ENCODE data around the gene COL26A1. TPM values are rescaled to one million over a fixed set of nuclear protein-coding genes. Genes with fewer than 3 reads are reported as not detected.

COL26A1 gene
- total RNA-seq, 1 experiment from 2014 or later = not detected

- no peak overlapping the region for H3K27ac ChIP-seq (ENCODE audit: low read length)
- intact Hi-C loops (cut with micrococcal nuclease) = no loop called here
- no peaks in the 10 kb centered on the region for H3F3A ChIP-seq (ENCODE audit: low read length, unreplicated experiment)
- H3K9ac ChIP-seq (ENCODE audit: low read length) = no peak overlapping the region
- H3K4me1 ChIP-seq (ENCODE audit: insufficient read depth, low read length) = no peaks in the 10 kb centered on the region
- no peaks in the 10 kb centered on the region for H3K9me2 ChIP-seq (replicated peaks; ENCODE audit: low read length)
- ChIA-PET POLR2A (ENCODE audit: unreplicated experiment) (interaction anchor here (0.6 kb wide), 1 partner anchor 13 kb away, joined by 5 read pairs; no protein-coding TSS in a partner anchor), CTCF (interaction anchor here (0.6 kb wide), 3 partner anchors 58 to 455 kb away, joined by 3 to 6 read pairs (median 3); no protein-coding TSS in a partner anchor)
- no peak for DNase-seq
- H3K79me2 ChIP-seq (ENCODE audit: low read length) = no peaks in the 10 kb centered on the region
- H3K9me3 ChIP-seq (ENCODE audit: low read length) = no peaks in the 10 kb centered on the region
- ATAC-seq = no peak
- no TSS peak for BruUV-seq (replicated peaks)
- H3K36me3 ChIP-seq (ENCODE audit: low read depth, low read length) = no peaks in the 10 kb centered on the region
- TF ChIP-seq CTCF (conservative IDR thresholded peaks at IDR 0.05; ENCODE audit: low read depth, low read length) = no peak
- TF ChIP-seq EZH2 (IDR thresholded peaks at IDR 0.05; ENCODE audit: low read length, unreplicated experiment) = no peak
- no peak for TF ChIP-seq EZH2phosphoT487 (IDR thresholded peaks at IDR 0.05; ENCODE audit: borderline replicate concordance, low read length)
- H2AFZ ChIP-seq (ENCODE audit: low read length) = no peak overlapping the region
- no peak overlapping the region for H3K4me3 ChIP-seq (ENCODE audit: low read length)
- H4K20me1 ChIP-seq (ENCODE audit: low read length) = no peaks in the 10 kb centered on the region
- no peak overlapping the region for H3K4me2 ChIP-seq (ENCODE audit: low read length)
- H3K27me3 ChIP-seq (ENCODE audit: low read length) = no peaks in the 10 kb centered on the region
Observed at GRCh38 chr7:101386177-101386557, 23.5 kb downstream of the COL26A1 start.

- ChIA-PET CTCF (interaction anchor here (0.7 kb wide), 1 partner anchor 26 kb away, joined by 3 read pairs; no protein-coding TSS in a partner anchor), POLR2A (ENCODE audit: unreplicated experiment) (no interaction called here)
Observed at GRCh38 chr7:101386558-101387231, 24.0 kb downstream of the COL26A1 start.

More at GRCh38 chr7:101386558-101387231, 24.0 kb downstream of the COL26A1 start:
- TF ChIP-seq EZH2phosphoT487 (IDR thresholded peaks at IDR 0.05; ENCODE audit: borderline replicate concordance, low read length) (no peak), EZH2 (IDR thresholded peaks at IDR 0.05; ENCODE audit: low read length, unreplicated experiment) (no peak), CTCF (conservative IDR thresholded peaks at IDR 0.05; ENCODE audit: low read depth, low read length) (no peak)
- no peaks in the 10 kb centered on the region for H4K20me1 ChIP-seq (ENCODE audit: low read length)
- no peak overlapping the region for H3K9ac ChIP-seq (ENCODE audit: low read length)
- H3K4me2 ChIP-seq (ENCODE audit: low read length) = peak overlapping the region; percentile 67
- H3K27ac ChIP-seq (ENCODE audit: low read length) = no peak overlapping the region
- H3K9me3 ChIP-seq (ENCODE audit: low read length) = no peaks in the 10 kb centered on the region
- peak overlapping the region; percentile 63; the same call in 1 of the 2 replicates for H2AFZ ChIP-seq (ENCODE audit: low read length)
- intact Hi-C loops (cut with micrococcal nuclease) = no loop called here
- no peaks in the 10 kb centered on the region for H3F3A ChIP-seq (ENCODE audit: low read length, unreplicated experiment)
- H3K9me2 ChIP-seq (replicated peaks; ENCODE audit: low read length) = no peaks in the 10 kb centered on the region
- no peaks in the 10 kb centered on the region for H3K79me2 ChIP-seq (ENCODE audit: low read length)
- ATAC-seq = peak; percentile 65
- peak overlapping the region; percentile 55 for H3K4me3 ChIP-seq (ENCODE audit: low read length)
- H3K36me3 ChIP-seq (ENCODE audit: low read depth, low read length) = no peaks in the 10 kb centered on the region
- no peak for DNase-seq
- BruUV-seq (replicated peaks) = no TSS peak
- H3K27me3 ChIP-seq (ENCODE audit: low read length) = no peaks in the 10 kb centered on the region
- no peaks in the 10 kb centered on the region for H3K4me1 ChIP-seq (ENCODE audit: insufficient read depth, low read length)

Data from PC-3 (cell line).